ENCODE data around the gene PISD. TPM values are rescaled to one million over a fixed set of nuclear protein-coding genes. Genes with fewer than 3 reads are reported as not detected.

Gene PISD
- total and polyA plus RNA-seq, 9 of the 15 experiments (the other 6 are each of a cell fraction or from before 2014, with no cell fraction given), result 24.5 to 65.9 (median 36.6) TPM

- TF ChIP-seq, protein P1, sequence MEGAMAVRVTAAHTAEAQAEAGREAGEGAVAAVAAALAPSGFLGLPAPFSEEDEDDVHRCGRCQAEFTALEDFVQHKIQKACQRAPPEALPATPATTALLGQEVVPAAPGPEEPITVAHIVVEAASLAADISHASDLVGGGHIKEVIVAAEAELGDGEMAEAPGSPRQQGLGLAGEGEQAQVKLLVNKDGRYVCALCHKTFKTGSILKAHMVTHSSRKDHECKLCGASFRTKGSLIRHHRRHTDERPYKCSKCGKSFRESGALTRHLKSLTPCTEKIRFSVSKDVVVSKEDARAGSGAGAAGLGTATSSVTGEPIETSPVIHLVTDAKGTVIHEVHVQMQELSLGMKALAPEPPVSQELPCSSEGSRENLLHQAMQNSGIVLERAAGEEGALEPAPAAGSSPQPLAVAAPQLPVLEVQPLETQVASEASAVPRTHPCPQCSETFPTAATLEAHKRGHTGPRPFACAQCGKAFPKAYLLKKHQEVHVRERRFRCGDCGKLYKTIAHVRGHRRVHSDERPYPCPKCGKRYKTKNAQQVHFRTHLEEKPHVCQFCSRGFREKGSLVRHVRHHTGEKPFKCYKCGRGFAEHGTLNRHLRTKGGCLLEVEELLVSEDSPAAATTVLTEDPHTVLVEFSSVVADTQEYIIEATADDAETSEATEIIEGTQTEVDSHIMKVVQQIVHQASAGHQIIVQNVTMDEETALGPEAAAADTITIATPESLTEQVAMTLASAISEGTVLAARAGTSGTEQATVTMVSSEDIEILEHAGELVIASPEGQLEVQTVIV (CRISPR knock-in tag; IDR thresholded peaks at IDR 0.05; ENCODE audit: borderline replicate concordance), result no peak
- TF ChIP-seq NR1H2 (CRISPR knock-in tag; IDR thresholded peaks at IDR 0.05) (no peak), ZNF511 (CRISPR knock-in tag; IDR thresholded peaks at IDR 0.05) (no peak), FOXJ3 (CRISPR knock-in tag; IDR thresholded peaks at IDR 0.05) (no peak), PKNOX1 (IDR thresholded peaks at IDR 0.05) (no peak), KDM1A (IDR thresholded peaks at IDR 0.05) (no peak)
These were observed 38.3 kb downstream of the PISD start (continued) for GRCh38 chr22:31623592-31624304.
